Activated CD4-positive, alpha-beta memory T cell treated with anti-CD3 and anti-CD28 coated beads, Interleukin-2, amount 10 ng/mL, durations not matched to agents 7 days and 5 days (primary cell): ENCODE results near the gene PKHD1. TPM values are rescaled to one million over a fixed set of nuclear protein-coding genes. Genes with fewer than 3 reads are reported as not detected.

Experiments
- CTCF ChIA-PET: fragments of 350-600 bp; sonication (Branson Sonifier 250); formaldehyde crosslinking; loops from one replicate; lab custom pipeline; 2021; ENCODE audit warnings: antibody characterized with exemption, inconsistent platforms; lab: Charles Lee
- POLR2A ChIA-PET: fragments of 350-600 bp; sonication (Branson Sonifier 250); formaldehyde crosslinking; loops from one replicate; lab custom pipeline; 2021; ENCODE audit warnings: antibody characterized with exemption; lab: Charles Lee
- DNase-seq: peaks from one replicate; pipeline ENCODE4 v3.0.0-alpha.2; 2020
- H3K27ac Mint-ChIP-seq: one replicate; pipeline ENCODE4 v1.8.0; 2021; ENCODE audit warnings: mild to moderate bottlenecking, mixed read lengths
- H3K27me3 Mint-ChIP-seq: one replicate; pipeline ENCODE4 v1.8.0; 2021; ENCODE audit warnings: mixed read lengths
- H3K36me3 Mint-ChIP-seq: one replicate; pipeline ENCODE4 v1.8.0; 2021; ENCODE audit warnings: low read depth, mixed read lengths
- H3K4me1 Mint-ChIP-seq: one replicate; pipeline ENCODE4 v1.8.0; 2021; ENCODE audit warnings: mixed read lengths
- H3K4me3 Mint-ChIP-seq: one replicate; pipeline ENCODE4 v1.8.0; 2021; ENCODE audit warnings: mild to moderate bottlenecking, mixed read lengths
- H3K9me3 Mint-ChIP-seq: one replicate; pipeline ENCODE4 v1.8.0; 2021; ENCODE audit warnings: mixed read lengths
- total RNA-seq, 2 experiments: library from RNA; stranded (reverse); gene quantifications; one replicate each; pipeline ENCODE4 v1.2.3, GENCODE V29; 2021

PKHD1 gene
- total RNA-seq, 2 experiments from 2014 or later = not detected

DNA sequence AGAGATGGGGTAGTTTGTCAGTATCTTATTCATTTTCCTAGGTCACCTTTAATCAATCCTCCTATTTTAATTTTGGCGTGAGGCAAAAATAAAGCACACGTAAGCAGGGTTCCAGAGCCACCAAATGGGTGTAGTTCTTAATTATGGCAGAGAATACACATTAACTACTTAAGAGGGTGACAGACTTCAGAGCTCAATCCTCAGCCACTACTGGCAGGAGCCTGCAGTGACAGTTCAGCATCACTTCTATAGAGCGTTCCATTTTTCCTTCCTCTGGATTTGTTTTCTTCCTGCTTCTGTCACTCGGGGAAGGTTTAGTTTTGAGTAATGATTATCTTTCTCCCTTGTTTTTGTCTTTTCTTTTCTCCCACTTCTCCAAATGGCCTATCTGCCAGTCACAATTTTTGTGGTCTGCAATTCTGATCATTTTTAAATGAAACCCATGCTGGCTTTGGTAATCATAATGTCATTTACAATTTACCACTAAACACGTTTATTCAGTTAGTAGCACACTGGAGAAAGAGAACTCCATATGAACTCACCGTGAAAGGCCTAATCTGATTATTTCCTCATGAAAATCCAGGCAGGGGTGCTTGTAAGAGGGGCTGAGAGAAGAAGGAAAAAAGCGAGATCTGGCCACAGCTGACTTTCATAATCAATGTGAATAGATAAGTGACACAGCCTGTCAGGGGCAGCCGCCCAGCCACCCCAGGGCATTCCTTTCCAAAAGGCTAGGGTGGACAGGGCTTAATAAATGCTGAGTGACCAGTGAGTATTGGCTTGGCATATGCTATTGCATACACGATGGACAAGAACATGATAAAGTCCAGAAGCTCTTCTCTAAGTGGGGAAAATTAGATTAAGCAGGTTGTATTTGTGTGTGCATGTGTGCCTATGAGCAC, 412.1 kb downstream of the PKHD1 start:
- DNase-seq = no peak
- peaks cover 7% of the 10 kb centered on the region for H3K9me3 Mint-ChIP-seq
- ChIA-PET POLR2A (no interaction called here), CTCF (no interaction called here)
- no peak overlapping the region for H3K4me3 Mint-ChIP-seq
- no peaks in the 10 kb centered on the region for H3K27me3 Mint-ChIP-seq
- no peaks in the 10 kb centered on the region for H3K36me3 Mint-ChIP-seq
- H3K4me1 Mint-ChIP-seq = no peaks in the 10 kb centered on the region
- H3K27ac Mint-ChIP-seq = no peak overlapping the region

DNA sequence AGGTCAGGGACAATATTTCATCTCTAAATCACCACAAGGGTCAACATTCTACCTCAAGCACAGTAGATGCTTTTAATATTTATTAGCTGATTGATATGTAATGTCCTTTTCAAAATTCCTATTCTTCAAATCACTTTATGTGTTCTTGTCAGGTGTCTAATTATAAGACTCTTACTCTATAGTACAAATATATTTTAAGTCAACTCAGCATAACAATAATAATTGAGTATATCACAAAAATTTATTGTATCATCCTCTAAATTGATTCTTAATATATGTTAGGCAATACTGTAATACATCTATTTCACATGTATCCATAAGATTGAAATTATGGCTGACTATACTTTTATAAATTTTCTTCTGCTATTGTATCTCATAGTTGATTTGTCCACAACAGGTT, 423.9 kb downstream of the PKHD1 start:
- ChIA-PET POLR2A (no interaction called here), CTCF (no interaction called here)
- no peak overlapping the region for H3K4me3 Mint-ChIP-seq
- no peaks in the 10 kb centered on the region for H3K4me1 Mint-ChIP-seq
- H3K9me3 Mint-ChIP-seq = no peaks in the 10 kb centered on the region
- no peaks in the 10 kb centered on the region for H3K36me3 Mint-ChIP-seq
- H3K27me3 Mint-ChIP-seq = no peaks in the 10 kb centered on the region
- no peak overlapping the region for H3K27ac Mint-ChIP-seq
- no peak for DNase-seq

DNA sequence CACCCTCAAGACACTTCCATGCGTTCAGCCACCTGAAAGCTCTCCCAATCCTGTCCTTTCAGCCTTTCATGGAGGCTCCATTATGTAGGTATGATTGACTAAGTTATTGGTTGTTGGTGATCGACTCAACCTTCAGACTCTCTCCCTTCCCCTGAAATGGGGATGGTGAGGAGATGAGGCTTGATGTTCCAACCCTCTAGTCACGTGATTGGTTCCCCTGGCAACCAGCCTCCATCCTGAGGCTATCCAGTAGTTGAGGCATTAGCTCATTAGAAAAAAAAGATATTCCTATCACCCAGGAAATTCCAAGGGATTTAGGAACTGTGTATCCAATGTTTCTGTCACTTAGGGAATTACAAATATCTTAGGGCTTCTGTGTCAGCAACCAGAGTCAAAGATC, 426.6 kb downstream of the PKHD1 start:
- no peak for DNase-seq
- no peaks in the 10 kb centered on the region for H3K4me1 Mint-ChIP-seq
- no peak overlapping the region for H3K4me3 Mint-ChIP-seq
- CTCF ChIA-PET = no interaction called here
- H3K36me3 Mint-ChIP-seq = no peaks in the 10 kb centered on the region
- H3K27ac Mint-ChIP-seq = no peak overlapping the region
- no peaks in the 10 kb centered on the region for H3K27me3 Mint-ChIP-seq
- no peaks in the 10 kb centered on the region for H3K9me3 Mint-ChIP-seq
- POLR2A ChIA-PET = no interaction called here

DNA sequence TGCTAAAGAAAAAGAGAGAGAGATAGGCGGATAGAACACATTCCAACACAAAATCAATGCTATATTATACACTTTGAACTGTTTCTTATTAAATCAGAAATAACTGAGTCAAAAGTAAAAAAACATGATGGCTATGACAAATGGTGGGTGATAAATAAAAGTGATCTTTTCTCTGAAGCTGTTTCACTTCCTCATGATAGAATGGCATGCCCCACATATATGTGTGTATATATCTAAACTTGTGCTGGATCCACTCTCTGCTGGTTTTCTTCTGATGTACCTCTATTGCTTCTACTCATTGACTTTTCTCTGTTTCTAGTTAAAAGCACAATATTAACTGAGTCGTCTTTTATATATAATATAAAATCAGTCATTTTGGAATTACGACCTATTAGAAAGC, 429.9 kb downstream of the PKHD1 start:
- H3K9me3 Mint-ChIP-seq = no peaks in the 10 kb centered on the region
- no peaks in the 10 kb centered on the region for H3K27me3 Mint-ChIP-seq
- H3K4me1 Mint-ChIP-seq = no peaks in the 10 kb centered on the region
- no peak overlapping the region for H3K27ac Mint-ChIP-seq
- CTCF ChIA-PET = no interaction called here
- H3K4me3 Mint-ChIP-seq = no peak overlapping the region
- POLR2A ChIA-PET = no interaction called here
- DNase-seq = no peak
- H3K36me3 Mint-ChIP-seq = no peaks in the 10 kb centered on the region

GRCh38 chr6:51655517-51655916, 431.9 kb downstream of the PKHD1 start:
- DNase-seq = no peak
- H3K27ac Mint-ChIP-seq = no peak overlapping the region
- H3K9me3 Mint-ChIP-seq = no peaks in the 10 kb centered on the region
- CTCF ChIA-PET = no interaction called here
- no peaks in the 10 kb centered on the region for H3K36me3 Mint-ChIP-seq
- H3K27me3 Mint-ChIP-seq = no peaks in the 10 kb centered on the region
- POLR2A ChIA-PET = no interaction called here
- no peaks in the 10 kb centered on the region for H3K4me1 Mint-ChIP-seq
- no peak overlapping the region for H3K4me3 Mint-ChIP-seq

DNA sequence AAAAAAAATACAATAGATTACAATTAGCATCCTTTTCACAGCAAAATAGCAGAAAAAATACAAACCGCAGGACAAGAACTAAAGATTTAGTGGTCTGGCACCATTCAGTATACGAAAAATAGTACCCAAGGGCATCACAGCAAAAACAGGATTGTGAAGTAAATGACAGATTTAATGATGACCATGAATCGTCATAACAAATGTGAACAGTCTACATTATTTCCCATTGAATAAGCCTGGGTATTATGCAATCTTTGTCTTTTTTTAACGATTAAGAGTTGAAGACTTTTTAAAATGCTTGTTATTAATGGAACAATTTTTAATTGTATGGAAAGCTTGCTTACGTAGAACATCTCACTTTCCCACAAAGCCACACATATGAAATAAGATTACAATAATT, 432.8 kb downstream of the PKHD1 start:
- CTCF ChIA-PET = no interaction called here
- Mint-ChIP-seq H3K36me3 (no peaks in the 10 kb centered on the region), H3K9me3 (no peaks in the 10 kb centered on the region), H3K4me1 (no peaks in the 10 kb centered on the region), H3K27ac (no peak overlapping the region), H3K4me3 (no peak overlapping the region), H3K27me3 (no peaks in the 10 kb centered on the region)
- POLR2A ChIA-PET = no interaction called here
- no peak for DNase-seq

GRCh38 chr6:51651132-51651817, 436.1 kb downstream of the PKHD1 start:
- Mint-ChIP-seq H3K9me3 (no peaks in the 10 kb centered on the region), H3K27ac (no peak overlapping the region), H3K36me3 (no peaks in the 10 kb centered on the region), H3K4me3 (no peak overlapping the region), H3K4me1 (no peaks in the 10 kb centered on the region), H3K27me3 (no peaks in the 10 kb centered on the region)
- ChIA-PET POLR2A (no interaction called here), CTCF (no interaction called here)
- no peak for DNase-seq

- Mint-ChIP-seq H3K4me3 (no peak overlapping the region), H3K27ac (no peak overlapping the region), H3K9me3 (no peaks in the 10 kb centered on the region), H3K4me1 (no peaks in the 10 kb centered on the region), H3K27me3 (no peaks in the 10 kb centered on the region), H3K36me3 (no peaks in the 10 kb centered on the region)
- ChIA-PET POLR2A (no interaction called here), CTCF (no interaction called here)
- no peak for DNase-seq
Observed at GRCh38 chr6:51648774-51649173, 438.6 kb downstream of the PKHD1 start.

GRCh38 chr6:51648236-51648635, 439.2 kb downstream of the PKHD1 start:
- Mint-ChIP-seq H3K4me1 (no peaks in the 10 kb centered on the region), H3K36me3 (no peaks in the 10 kb centered on the region), H3K27me3 (no peaks in the 10 kb centered on the region), H3K4me3 (no peak overlapping the region), H3K27ac (no peak overlapping the region), H3K9me3 (no peaks in the 10 kb centered on the region)
- no peak for DNase-seq
- ChIA-PET CTCF (no interaction called here), POLR2A (no interaction called here)

GRCh38 chr6:51644426-51644825, 443.0 kb downstream of the PKHD1 start:
- Mint-ChIP-seq H3K27me3 (no peaks in the 10 kb centered on the region), H3K9me3 (peaks cover 2% of the 10 kb centered on the region)
- no peak for DNase-seq

GRCh38 chr6:51640021-51640420, 447.4 kb downstream of the PKHD1 start:
- Mint-ChIP-seq H3K27me3 (no peaks in the 10 kb centered on the region), H3K9me3 (peaks cover 2% of the 10 kb centered on the region), H3K36me3 (no peaks in the 10 kb centered on the region), H3K4me3 (no peak overlapping the region), H3K27ac (no peak overlapping the region), H3K4me1 (no peaks in the 10 kb centered on the region)
- POLR2A ChIA-PET = no interaction called here
- CTCF ChIA-PET = no interaction called here
- DNase-seq = no peak

More at GRCh38 chr6:51644426-51644825, 443.0 kb downstream of the PKHD1 start:
- H3K4me3 Mint-ChIP-seq = no peak overlapping the region
- POLR2A ChIA-PET = no interaction called here
- no peaks in the 10 kb centered on the region for H3K4me1 Mint-ChIP-seq
- H3K36me3 Mint-ChIP-seq = no peaks in the 10 kb centered on the region
- no peak overlapping the region for H3K27ac Mint-ChIP-seq
- CTCF ChIA-PET = no interaction called here

- no peaks in the 10 kb centered on the region for H3K9me3 Mint-ChIP-seq
- H3K4me1 Mint-ChIP-seq = no peaks in the 10 kb centered on the region
- H3K4me3 Mint-ChIP-seq = no peak overlapping the region
- no peak for DNase-seq
- no peak overlapping the region for H3K27ac Mint-ChIP-seq
- H3K36me3 Mint-ChIP-seq = no peaks in the 10 kb centered on the region
- CTCF ChIA-PET = no interaction called here
- no peaks in the 10 kb centered on the region for H3K27me3 Mint-ChIP-seq
- POLR2A ChIA-PET = no interaction called here
Observed at GRCh38 chr6:51633424-51633823, 454.0 kb downstream of the PKHD1 start.

GRCh38 chr6:51630011-51630410, 457.4 kb downstream of the PKHD1 start:
- CTCF ChIA-PET = no interaction called here

DNA sequence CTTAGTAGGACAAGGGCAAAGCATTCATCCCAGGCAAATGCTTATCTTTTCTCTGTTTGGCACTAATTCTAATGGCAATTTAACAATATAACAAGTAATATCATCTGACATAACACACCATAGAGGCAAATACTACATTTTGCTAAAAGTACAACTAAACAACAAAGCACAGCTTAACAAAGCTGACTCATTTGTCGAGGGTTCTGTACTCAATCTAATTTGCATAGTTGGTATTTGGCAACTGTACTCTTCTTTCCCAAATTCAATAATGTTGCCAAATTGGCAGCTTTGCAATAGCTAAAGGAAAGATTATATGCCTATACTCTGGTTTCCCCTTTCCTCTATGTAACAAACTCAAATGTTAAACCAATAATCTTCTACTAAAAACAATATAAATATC, 461.0 kb downstream of the PKHD1 start:
- POLR2A ChIA-PET = no interaction called here
- Mint-ChIP-seq H3K36me3 (no peaks in the 10 kb centered on the region), H3K27ac (no peak overlapping the region), H3K9me3 (no peaks in the 10 kb centered on the region), H3K27me3 (no peaks in the 10 kb centered on the region), H3K4me3 (no peak overlapping the region), H3K4me1 (no peaks in the 10 kb centered on the region)
- CTCF ChIA-PET = no interaction called here
- DNase-seq = no peak

More at GRCh38 chr6:51630011-51630410, 457.4 kb downstream of the PKHD1 start:
- no peaks in the 10 kb centered on the region for H3K27me3 Mint-ChIP-seq
- no peaks in the 10 kb centered on the region for H3K9me3 Mint-ChIP-seq
- H3K36me3 Mint-ChIP-seq = no peaks in the 10 kb centered on the region
- no peak overlapping the region for H3K4me3 Mint-ChIP-seq
- no peaks in the 10 kb centered on the region for H3K4me1 Mint-ChIP-seq
- POLR2A ChIA-PET = no interaction called here
- DNase-seq = no peak
- no peak overlapping the region for H3K27ac Mint-ChIP-seq
